PFSK-1 (cell line): ENCODE results near the gene GPR18.

Experiments used
- FOXP2 ChIP-seq: optimal IDR thresholded peaks from 2 replicates; pipeline ENCODE3; 2011; ENCODE audit warnings: borderline replicate concordance, control low read depth, inconsistent platforms; ENCODE audit not compliant: insufficient read depth; ENCODE audit errors: extremely low read length, extremely low read depth
- POLR2AphosphoS5 ChIP-seq: IDR thresholded peaks from 2 replicates; pipeline ENCODE4 v1.6.1; 2012; ENCODE audit warnings: low read depth, mild to moderate bottlenecking, control low read depth, low read length, moderate library complexity
- REST ChIP-seq, 2 experiments: IDR thresholded peaks; 2 replicates each; pipeline versions ENCODE4 v1.6.1 to v1.8.0; 2011 to 2012; ENCODE audit warnings: low read depth in 2 of 2, low read length in 2 of 2, control low read depth in 1 of 2, inconsistent platforms in 1 of 2, mild to moderate bottlenecking in 1 of 2, moderate library complexity in 1 of 2; ENCODE audit not compliant: insufficient read depth in 1 of 2
- SIN3A ChIP-seq: IDR thresholded peaks from 2 replicates; pipeline ENCODE4 v1.6.1; 2012; ENCODE audit warnings: mild to moderate bottlenecking, low read length, moderate library complexity, borderline replicate concordance; ENCODE audit not compliant: insufficient read depth
- TAF1 ChIP-seq: IDR thresholded peaks from 2 replicates; pipeline ENCODE4 v1.6.1; 2012; ENCODE audit warnings: low read length, control low read depth, borderline replicate concordance; ENCODE audit not compliant: insufficient read depth

The GPR18 gene

GRCh38 chr13:99261059-99261458 is 2.9 kb upstream of the GPR18 start:
- no peak for TF ChIP-seq TAF1
- no peak for TF ChIP-seq FOXP2
- no peak for TF ChIP-seq POLR2AphosphoS5

- TF ChIP-seq TAF1 (no peak), FOXP2 (no peak), REST (IDR thresholded peaks at IDR 0.05; ENCODE audit: insufficient read depth in 1 of 2, low read depth in 2 of 2, low read length in 2 of 2) (no peak), SIN3A (no peak)
Measured at GRCh38 chr13:99260216-99260615, 2.0 kb upstream of the GPR18 start.

- TF ChIP-seq TAF1 (no peak), POLR2AphosphoS5 (no peak), SIN3A (no peak), FOXP2 (no peak), REST (IDR thresholded peaks at IDR 0.05; ENCODE audit: insufficient read depth in 1 of 2, low read depth in 2 of 2, low read length in 2 of 2) (no peak)
Measured at GRCh38 chr13:99258946-99259345, 767 bp upstream of the GPR18 start.

- TF ChIP-seq POLR2AphosphoS5 (no peak), REST (IDR thresholded peaks at IDR 0.05; ENCODE audit: insufficient read depth in 1 of 2, low read depth in 2 of 2, low read length in 2 of 2) (no peak)
Measured at GRCh38 chr13:99257291-99257690, 888 bp downstream of the GPR18 start.

- TF ChIP-seq SIN3A, result no peak
Measured at GRCh38 chr13:99256709-99257108, 1.5 kb downstream of the GPR18 start.

DNA sequence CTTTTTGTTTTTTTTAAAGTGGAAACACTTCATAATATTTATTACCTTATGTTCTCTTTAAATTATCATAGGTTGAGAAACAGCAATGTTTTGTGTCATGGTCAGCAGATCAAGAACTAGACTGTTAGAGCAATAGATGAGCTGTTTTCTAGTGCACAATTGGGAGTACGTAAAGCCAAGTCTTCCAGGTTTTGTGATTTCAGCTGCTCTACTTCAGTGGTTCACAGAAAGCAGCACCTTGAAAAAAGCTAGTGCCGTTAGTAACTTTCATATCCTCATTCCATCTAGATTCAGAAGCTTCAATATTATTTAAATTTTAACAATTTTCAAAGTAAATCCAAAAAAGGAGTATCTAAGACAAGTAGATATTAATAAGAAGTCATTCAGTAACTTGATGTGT is 1.9 kb downstream of the GPR18 start:
- no peak for TF ChIP-seq REST (IDR thresholded peaks at IDR 0.05; ENCODE audit: insufficient read depth in 1 of 2, low read depth in 2 of 2, low read length in 2 of 2)
- no peak for TF ChIP-seq SIN3A
- no peak for TF ChIP-seq TAF1
- TF ChIP-seq FOXP2, result no peak
- no peak for TF ChIP-seq POLR2AphosphoS5
